ENCODE data around the gene CEMP1. TPM values are rescaled to one million over a fixed set of nuclear protein-coding genes. Genes with fewer than 3 reads are reported as not detected.
"Not testable (repeated sequence)": the region's sequence is repeated elsewhere in the genome, so short reads cannot be mapped to it uniquely, and the experiment has no call there.

CEMP1 gene, protein sequence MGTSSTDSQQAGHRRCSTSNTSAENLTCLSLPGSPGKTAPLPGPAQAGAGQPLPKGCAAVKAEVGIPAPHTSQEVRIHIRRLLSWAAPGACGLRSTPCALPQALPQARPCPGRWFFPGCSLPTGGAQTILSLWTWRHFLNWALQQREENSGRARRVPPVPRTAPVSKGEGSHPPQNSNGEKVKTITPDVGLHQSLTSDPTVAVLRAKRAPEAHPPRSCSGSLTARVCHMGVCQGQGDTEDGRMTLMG
- total RNA-seq: not detected
- long read RNA-seq: 0 reads

- ATAC-seq (no peak), DNase-seq (ENCODE audit: missing footprints) (no peak)
- intact Hi-C loops (cut with DNase I): no loop called here
These were observed at the start of gene CEMP1 for GRCh38 chr16:2531371-2531695. Gene CEMP1, minus strand, starts transcription at chr16:2531408. Its CDS starts 335 bp downstream, at chr16:2531073.

DNA sequence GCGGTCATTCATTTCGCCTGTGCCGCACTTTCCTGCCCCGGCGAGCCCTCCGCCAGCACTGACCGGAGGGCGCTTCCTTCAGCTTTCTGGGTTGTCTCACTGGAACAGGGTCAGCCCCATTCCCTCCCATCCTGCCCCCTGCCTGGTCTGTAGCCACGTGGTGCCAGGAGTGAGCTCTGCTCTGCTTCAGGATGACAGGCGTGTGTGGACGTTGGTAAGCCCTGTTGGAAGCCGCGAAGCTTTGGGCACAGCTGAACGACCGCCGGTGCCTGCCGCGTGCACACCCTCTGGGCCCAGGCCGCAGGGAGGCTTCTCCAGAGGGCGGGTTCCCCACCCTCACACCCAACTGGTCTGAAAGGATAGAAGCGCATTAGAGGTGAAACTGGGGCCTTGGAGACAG is 49.6 kb upstream of the CEMP1 start:
- intact Hi-C loops (cut with DNase I): not testable (repeated sequence)
- ATAC-seq: peak; percentile 41

GRCh38 chr16:2580143-2580542 is 48.9 kb upstream of the CEMP1 start:
- ATAC-seq; DNase-seq (ENCODE audit: missing footprints); intact Hi-C loops (cut with DNase I): not testable (repeated sequence)

More for the DNA sequence above, 49.6 kb upstream of the CEMP1 start:
- DNase-seq (ENCODE audit: missing footprints): not testable (repeated sequence)

DNA sequence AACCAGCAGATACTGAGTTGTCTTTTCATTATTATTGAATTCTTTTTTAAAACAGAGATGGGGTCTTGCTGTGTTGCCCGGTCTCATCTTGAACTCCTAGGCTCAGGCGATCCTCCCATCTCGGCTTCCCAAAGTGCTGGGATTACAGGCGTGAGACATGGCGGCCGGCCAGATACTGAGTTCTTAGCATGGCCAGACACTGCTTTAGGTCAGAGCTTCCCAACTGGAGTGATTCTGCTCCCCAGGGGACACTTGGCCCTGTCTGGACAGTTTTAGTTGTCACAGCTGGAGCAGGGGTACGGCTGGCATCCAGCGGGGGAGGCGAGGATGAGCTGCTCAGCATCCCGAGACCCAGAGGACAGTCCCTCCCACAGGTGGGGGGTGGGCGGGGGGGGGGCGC is 47.7 kb upstream of the CEMP1 start:
- ATAC-seq; intact Hi-C loops (cut with DNase I); DNase-seq (ENCODE audit: missing footprints): not testable (repeated sequence)

DNA sequence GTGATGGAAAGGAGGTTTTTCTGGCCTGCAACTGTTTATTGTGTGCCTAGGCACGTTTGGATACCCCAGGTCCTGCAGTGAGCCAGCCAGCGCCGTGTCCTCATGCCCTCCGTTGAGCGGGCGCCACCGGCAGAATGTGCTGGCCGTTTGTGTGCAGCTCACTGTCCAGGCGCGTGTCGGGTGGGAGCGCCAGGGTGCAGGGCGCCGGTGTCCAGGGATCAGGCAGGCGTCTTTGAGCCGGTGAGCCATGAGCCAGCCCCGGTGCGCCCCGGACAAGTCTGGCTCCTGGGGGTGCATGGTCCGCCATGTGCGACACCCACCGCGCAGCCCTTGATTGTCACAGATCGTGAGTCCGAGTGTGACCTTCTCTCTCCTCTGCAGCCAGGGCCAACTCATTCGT is 45.8 kb upstream of the CEMP1 start:
- DNase-seq (ENCODE audit: missing footprints); ATAC-seq; intact Hi-C loops (cut with DNase I): not testable (repeated sequence)

GRCh38 chr16:2575839-2576238 is 44.6 kb upstream of the CEMP1 start:
- ATAC-seq; DNase-seq (ENCODE audit: missing footprints); intact Hi-C loops (cut with DNase I): not testable (repeated sequence)

GRCh38 chr16:2572704-2573103 is 41.5 kb upstream of the CEMP1 start:
- DNase-seq (ENCODE audit: missing footprints); ATAC-seq; intact Hi-C loops (cut with DNase I): not testable (repeated sequence)

- intact Hi-C loops (cut with DNase I); DNase-seq (ENCODE audit: missing footprints); ATAC-seq: not testable (repeated sequence)
These were observed 37.4 kb upstream of the CEMP1 start for GRCh38 chr16:2568573-2568972.

DNA sequence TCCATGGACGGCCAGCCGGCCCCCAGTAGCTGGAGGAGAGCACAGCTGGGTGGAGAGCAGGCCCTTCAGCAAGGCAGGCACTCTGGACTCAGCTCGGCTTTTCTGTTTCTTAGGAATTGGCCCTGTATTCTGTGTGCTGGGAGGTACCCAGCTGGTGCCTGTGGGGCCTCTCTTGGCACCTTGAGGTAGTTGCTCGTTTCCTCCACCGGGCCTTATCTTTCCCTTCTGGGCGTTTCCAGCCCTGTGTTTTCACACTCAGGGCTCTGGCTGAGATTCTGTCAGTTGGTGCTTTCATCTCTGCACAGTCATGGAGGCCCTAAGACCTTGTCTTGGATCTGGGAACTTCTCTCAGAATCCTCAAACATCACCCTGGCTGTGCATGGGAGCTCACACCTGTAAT is 36.3 kb upstream of the CEMP1 start:
- not testable (repeated sequence) for ATAC-seq

GRCh38 chr16:2560798-2561133 is 29.6 kb upstream of the CEMP1 start:
- peak; percentile 83 for ATAC-seq
- DNase-seq (ENCODE audit: missing footprints): peak; percentile 76
- intact Hi-C loops (cut with DNase I): not testable (repeated sequence)

More for the DNA sequence above, 36.3 kb upstream of the CEMP1 start:
- DNase-seq (ENCODE audit: missing footprints); intact Hi-C loops (cut with DNase I): not testable (repeated sequence)

DNA sequence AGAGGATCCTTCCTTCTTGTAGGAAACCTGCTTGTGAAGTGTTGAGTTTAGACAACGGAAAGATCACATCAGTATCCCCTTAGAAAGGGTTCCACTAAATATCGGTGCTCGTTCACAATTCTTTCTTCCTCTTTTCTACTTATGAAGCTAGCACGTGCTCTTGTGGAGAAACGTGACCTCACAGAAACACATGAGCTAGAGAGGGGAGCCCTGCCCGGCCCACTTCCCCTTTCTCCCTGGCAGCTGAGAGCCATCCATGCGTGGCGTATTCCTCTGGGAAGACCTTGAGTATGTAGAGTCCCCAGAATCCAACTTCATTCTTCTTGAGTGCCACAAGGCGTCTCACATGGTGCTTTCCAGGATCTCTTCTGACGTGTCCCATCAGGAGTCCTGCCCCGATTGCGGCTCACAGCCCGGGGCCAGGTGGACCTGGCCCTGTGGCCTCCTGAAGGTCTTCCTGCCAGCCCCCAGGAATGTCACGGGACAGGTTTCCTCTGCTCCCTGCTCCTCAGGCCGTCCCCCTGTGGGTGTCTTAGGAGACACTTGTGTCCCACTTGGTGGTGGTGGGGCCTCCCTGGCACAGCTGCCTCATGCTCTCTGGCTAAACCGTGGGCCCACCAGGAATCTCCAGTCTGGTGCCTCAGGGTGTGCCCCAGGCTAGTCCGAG is 29.1 kb upstream of the CEMP1 start:
- DNase-seq (ENCODE audit: missing footprints); intact Hi-C loops (cut with DNase I): not testable (repeated sequence)
- ATAC-seq: peak; percentile 63

GRCh38 chr16:2557150-2557549 is 25.9 kb upstream of the CEMP1 start:
- DNase-seq (ENCODE audit: missing footprints); ATAC-seq; intact Hi-C loops (cut with DNase I): not testable (repeated sequence)

GRCh38 chr16:2554709-2555425 is 23.7 kb upstream of the CEMP1 start:
- intact Hi-C loops (cut with DNase I); DNase-seq (ENCODE audit: missing footprints); ATAC-seq: not testable (repeated sequence)

- intact Hi-C loops (cut with DNase I): not testable (repeated sequence)
- peak; percentile 9 for DNase-seq (ENCODE audit: missing footprints)
These were observed 20.2 kb upstream of the CEMP1 start for GRCh38 chr16:2551420-2551889.

GRCh38 chr16:2550283-2550878 is 19.2 kb upstream of the CEMP1 start:
- ATAC-seq; DNase-seq (ENCODE audit: missing footprints); intact Hi-C loops (cut with DNase I): not testable (repeated sequence)

More at GRCh38 chr16:2551420-2551889, 20.2 kb upstream of the CEMP1 start:
- not testable (repeated sequence) for ATAC-seq

DNA sequence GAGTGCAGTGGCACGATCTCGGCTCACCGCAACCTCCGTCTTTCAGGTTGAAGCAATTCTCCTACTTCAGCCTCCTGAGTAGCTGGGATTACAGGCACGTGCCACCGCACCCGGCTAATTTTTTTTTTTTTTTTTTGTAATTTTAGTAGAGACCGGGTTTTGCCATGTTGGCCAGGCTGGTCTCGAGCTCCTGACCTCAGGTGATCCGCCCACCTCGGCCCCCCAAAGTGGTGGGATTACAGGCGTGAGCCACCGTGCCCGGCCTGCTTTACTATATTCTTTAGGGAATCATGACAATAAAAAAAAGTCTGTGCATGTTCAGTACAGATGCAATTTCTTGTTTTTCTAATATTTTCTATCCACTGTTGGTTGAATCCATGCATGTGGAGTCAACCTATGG is 12.6 kb upstream of the CEMP1 start:
- intact Hi-C loops (cut with DNase I); ATAC-seq; DNase-seq (ENCODE audit: missing footprints): not testable (repeated sequence)

DNA sequence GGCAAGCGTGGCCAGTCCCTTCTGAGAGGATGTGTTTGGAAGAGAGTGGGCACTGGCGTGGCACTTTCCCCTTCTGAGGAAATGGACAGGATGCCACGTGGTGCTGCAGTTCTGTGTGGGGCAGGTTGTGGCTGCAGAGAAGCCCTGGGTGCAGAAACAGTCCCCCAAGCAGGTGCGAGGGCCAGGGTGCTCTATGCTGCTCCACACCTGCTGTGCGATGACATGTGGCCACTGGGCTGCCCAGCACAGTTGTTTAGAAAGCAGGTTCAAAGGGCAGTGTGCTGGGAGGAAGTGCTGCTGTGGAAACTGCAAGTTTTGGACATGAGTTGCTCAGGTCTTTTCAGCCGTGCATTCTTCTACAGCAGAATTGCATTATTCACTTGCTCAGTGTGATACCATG is 10.2 kb upstream of the CEMP1 start:
- ATAC-seq; DNase-seq (ENCODE audit: missing footprints); intact Hi-C loops (cut with DNase I): not testable (repeated sequence)

DNA sequence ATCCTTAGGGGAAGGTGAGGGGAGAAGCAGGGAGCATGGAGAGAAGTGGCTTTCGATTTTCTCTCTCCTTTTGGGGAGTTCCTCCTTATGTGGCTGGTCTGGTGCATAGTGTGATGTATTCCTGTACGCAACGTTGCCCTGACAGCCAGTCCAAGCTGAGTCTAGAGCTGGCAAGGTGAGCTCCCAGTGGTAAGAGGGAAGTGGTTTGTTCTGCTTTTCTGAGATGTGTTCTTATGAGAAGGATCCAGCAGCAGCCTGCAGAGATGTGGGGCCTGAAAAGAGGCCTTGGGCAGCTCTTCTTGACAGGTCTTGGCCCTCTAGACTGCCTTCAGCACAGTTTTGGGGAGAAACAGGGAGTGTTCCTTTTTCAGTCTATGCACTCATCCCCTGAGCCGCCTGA is 9.7 kb upstream of the CEMP1 start:
- DNase-seq (ENCODE audit: missing footprints); ATAC-seq; intact Hi-C loops (cut with DNase I): not testable (repeated sequence)
